Gastrocnemius medialis (tissue), 4 donors: ENCODE data around the gene TENT4B. TPM values are rescaled to one million over a fixed set of nuclear protein-coding genes. Genes with fewer than 3 reads are reported as not detected.
A peak's percentile ranks its signal among the peaks of the same experiment; 100 is the strongest.

Source experiments
- ATAC-seq, 2 donors: fragments of 150-250 bp; one replicate each; pipeline ENCODE4 v1.9.1; 2016
- DNase-seq, 2 donors: peaks; one replicate each; pipeline ENCODE4 v3.0.0-alpha.2; 2019
- H3K27ac ChIP-seq, 4 donors: fragments of 200-600 bp; sonication (generic); 1 replicate in 1 of 4; 2 replicates in 3 of 4; pipeline ENCODE4 v1.5.1; 2016 to 2018; ENCODE audit warnings: mild to moderate bottlenecking in 2 of 4, moderate library complexity in 1 of 4
- H3K27me3 ChIP-seq, 3 donors: fragments of 200-600 bp; sonication (generic) in 2 of 3; 1 replicate in 1 of 3; 2 replicates in 2 of 3; pipeline versions ENCODE4 v1.5.1 to v1.6.0; 2016 to 2019; ENCODE audit warnings: mild to moderate bottlenecking in 1 of 3, moderate library complexity in 1 of 3
- H3K36me3 ChIP-seq, 2 donors: fragments of 200-600 bp; sonication (generic) in 1 of 2; one replicate each; pipeline ENCODE4 v1.5.1; 2017 to 2018
- H3K4me1 ChIP-seq, 2 donors: fragments of 200-600 bp; sonication (generic) in 1 of 2; one replicate each; pipeline ENCODE4 v1.5.1; 2016 to 2017; ENCODE audit warnings: mild to moderate bottlenecking in 2 of 2
- H3K4me3 ChIP-seq, 4 donors: fragments of 200-600 bp; sonication (generic) in 3 of 4; 1 replicate in 1 of 4; 2 replicates in 3 of 4; pipeline ENCODE4 v1.5.1; 2016 to 2019; ENCODE audit warnings: mild to moderate bottlenecking in 2 of 4
- H3K9me3 ChIP-seq, 3 donors: fragments of 200-600 bp; sonication (generic) in 2 of 3; 1 replicate in 1 of 3; 2 replicates in 2 of 3; pipeline ENCODE4 v1.5.1; 2016 to 2019
- POLR2A ChIP-seq, 2 donors: fragments of 450-650 bp; IDR thresholded peaks; one replicate each; pipeline ENCODE4 v1.6.1; 2017; ENCODE audit warnings: antibody characterized with exemption in 2 of 2, mild to moderate bottlenecking in 2 of 2, moderate library complexity in 2 of 2
- in situ Hi-C, 4 donors: fragments of 200-750 bp; cut with MboI; loops; one replicate each; pipeline versions ENCODE4 v1.15.0 to v1.8.0; 2017; ENCODE audit warnings: low sequenced_read_pairs in 4 of 4
- intact Hi-C: fragments of 100-400 bp; cut with DNase I; formaldehyde crosslinking; loops from one replicate; pipeline ENCODE4 v1.15.1; 2023; ENCODE audit warnings: low total_unique reads
- total RNA-seq, 4 donors: library from RNA; depleted of rRNA; stranded (reverse); fragments of >200 nt; gene quantifications; one replicate each; pipeline versions ENCODE4 v1.1.0 to v1.2.3, GENCODE V29; 2016
- TF ChIP-seq, protein P1 (sequence below), 5 experiments: fragments of 450-650 bp in 3 of 5; fragments of 200-600 bp in 2 of 5; sonication (generic) in 2 of 5; IDR thresholded peaks in 4 of 5; conservative IDR thresholded peaks in 1 of 5; 1 replicate in 4 of 5; 2 replicates in 1 of 5; pipeline ENCODE4 v1.5.1; 2016 to 2019; ENCODE audit warnings: antibody characterized with exemption in 5 of 5, mild to moderate bottlenecking in 3 of 5, moderate library complexity in 3 of 5

The TENT4B gene
- total RNA-seq, 4 donors from 2014 or later = 5.7 to 12.2 (median 7.0) TPM

DNA sequence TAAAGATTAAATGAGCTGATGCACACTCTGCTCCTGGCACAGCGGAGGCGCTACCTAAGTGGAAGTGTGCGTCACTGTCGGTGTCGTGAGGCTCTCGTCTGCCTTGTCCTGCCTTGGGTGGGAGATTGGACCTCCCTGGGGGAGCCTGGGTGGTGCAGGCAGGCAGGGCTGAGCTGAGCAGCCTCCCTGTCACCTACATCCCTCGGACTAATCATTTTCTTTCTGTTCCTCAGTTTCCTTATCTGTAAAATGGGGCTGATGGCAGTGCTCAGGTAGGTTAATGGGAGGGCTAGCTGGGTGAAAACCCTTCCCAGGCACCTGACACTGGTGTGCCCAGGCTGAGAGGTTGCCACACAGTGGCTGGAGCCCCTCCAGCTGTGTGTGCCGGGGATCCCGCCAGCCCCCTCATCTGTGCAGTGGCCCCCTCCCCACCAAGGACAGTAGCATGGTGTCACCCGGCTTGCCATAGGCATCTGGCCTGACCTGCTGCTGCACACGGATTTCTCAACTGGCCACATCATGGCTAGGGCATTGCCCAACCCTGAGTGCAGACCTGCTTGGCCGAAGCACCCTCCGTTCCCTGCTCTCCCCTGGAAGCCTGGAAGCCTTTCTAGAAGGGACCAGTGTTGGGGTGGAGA, 117.5 kb downstream of the TENT4B start:
- in situ Hi-C loops = no loop called here
- intact Hi-C loops = no loop called here
- peaks cover 0 to 3% of the 10 kb centered on the region in 2 donors for H3K4me1 ChIP-seq

DNA sequence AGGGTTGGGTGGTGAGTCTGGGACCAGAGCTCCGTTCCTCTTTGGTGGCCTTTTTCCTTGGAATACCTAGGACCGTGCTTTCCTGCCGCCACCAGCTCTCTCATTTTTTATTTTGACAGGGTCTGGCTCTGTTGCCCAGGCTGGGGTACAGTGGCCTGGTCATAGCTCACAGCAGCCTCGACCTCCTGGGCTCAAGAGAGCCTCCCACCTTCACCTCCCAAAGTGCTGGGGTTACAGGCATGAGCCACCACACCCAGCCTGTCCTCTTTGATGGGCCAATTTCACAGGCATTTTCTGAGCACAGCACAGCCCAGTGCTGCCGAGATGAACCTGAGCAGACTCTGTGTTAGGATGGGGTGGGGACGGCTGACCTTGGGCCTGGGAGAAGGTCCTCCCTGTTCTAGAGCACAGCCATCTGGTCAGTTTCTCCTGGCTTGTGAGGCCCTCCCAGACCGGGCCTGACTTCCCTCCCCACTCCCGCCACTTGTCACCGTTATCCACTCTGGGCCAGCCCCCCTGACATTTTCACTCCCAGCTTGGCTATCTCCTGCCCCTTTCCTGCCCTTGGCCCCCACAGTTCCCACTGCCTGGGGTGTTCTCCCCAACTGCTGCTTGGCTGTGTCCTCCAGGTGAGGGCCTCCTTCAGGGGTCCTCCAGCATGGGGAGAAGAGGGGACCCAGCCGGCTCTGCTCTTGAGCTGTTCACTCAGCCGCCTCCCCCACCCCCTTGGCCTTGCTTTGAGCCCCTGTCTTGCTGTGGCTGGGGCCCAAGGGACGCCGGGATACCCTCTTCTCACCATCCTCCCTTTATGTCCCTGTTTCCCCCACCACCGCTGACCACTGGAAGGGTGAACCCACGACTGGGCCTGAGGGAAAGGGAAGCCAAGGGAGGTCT, 118.3 kb downstream of the TENT4B start:
- Histone ChIP-seq H3K36me3 (no peaks in the 10 kb centered on the region), H3K27ac (no peak overlapping the region), H3K4me3 (no peak overlapping the region), H3K27me3 (no peaks in the 10 kb centered on the region), H3K9me3 (no peaks in the 10 kb centered on the region), H3K4me1 (no peaks in the 10 kb centered on the region)
- in situ Hi-C loops = no loop called here
- ATAC-seq (no peak), DNase-seq (peak in 1 of 2 donors; percentile 6)
- intact Hi-C loops = no loop called here
- no peak for TF ChIP-seq POLR2A (IDR thresholded peaks at IDR 0.05)
- TF ChIP-seq, protein P1, sequence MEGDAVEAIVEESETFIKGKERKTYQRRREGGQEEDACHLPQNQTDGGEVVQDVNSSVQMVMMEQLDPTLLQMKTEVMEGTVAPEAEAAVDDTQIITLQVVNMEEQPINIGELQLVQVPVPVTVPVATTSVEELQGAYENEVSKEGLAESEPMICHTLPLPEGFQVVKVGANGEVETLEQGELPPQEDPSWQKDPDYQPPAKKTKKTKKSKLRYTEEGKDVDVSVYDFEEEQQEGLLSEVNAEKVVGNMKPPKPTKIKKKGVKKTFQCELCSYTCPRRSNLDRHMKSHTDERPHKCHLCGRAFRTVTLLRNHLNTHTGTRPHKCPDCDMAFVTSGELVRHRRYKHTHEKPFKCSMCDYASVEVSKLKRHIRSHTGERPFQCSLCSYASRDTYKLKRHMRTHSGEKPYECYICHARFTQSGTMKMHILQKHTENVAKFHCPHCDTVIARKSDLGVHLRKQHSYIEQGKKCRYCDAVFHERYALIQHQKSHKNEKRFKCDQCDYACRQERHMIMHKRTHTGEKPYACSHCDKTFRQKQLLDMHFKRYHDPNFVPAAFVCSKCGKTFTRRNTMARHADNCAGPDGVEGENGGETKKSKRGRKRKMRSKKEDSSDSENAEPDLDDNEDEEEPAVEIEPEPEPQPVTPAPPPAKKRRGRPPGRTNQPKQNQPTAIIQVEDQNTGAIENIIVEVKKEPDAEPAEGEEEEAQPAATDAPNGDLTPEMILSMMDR (IDR thresholded peaks at IDR 0.05 in 4 of 5, conservative IDR thresholded peaks at IDR 0.05 in 1 of 5) = no peak

More for the DNA sequence above, 117.5 kb downstream of the TENT4B start:
- TF ChIP-seq, protein P1 (IDR thresholded peaks at IDR 0.05 in 4 of 5, conservative IDR thresholded peaks at IDR 0.05 in 1 of 5) = no peak
- TF ChIP-seq POLR2A (IDR thresholded peaks at IDR 0.05) = no peak
- H3K36me3 ChIP-seq = no peaks in the 10 kb centered on the region
- DNase-seq = peak in 1 of 2 donors; percentile 18
- no peaks in the 10 kb centered on the region for H3K9me3 ChIP-seq
- H3K27me3 ChIP-seq = no peaks in the 10 kb centered on the region
- H3K27ac ChIP-seq = no peak overlapping the region
- no peak overlapping the region for H3K4me3 ChIP-seq
- no peak for ATAC-seq

DNA sequence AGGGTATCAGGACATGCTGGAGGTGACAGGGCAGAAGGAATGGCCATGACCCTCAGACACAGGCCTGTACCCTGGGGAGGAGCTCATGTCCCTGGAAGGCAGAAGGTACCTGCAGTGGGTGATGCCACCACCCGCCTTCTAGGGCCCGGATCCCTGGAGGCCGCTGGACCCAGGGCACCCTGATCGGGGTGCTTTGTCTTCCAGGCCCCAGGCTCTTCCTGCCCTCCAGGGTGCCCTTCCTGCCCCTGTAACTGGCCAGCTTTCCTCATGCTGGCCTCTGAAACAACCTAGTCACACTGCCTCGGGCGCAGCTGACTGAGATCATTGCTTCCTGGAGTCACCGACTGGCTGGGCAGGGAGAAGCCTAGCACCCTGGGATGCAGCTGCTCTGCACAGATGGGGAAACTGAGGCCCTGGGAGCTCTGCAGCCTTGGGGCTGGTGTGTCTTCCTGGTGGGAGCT, 119.0 kb downstream of the TENT4B start:
- intact Hi-C loops = no loop called here
- no peak overlapping the region for H3K27ac ChIP-seq
- H3K9me3 ChIP-seq = no peaks in the 10 kb centered on the region
- H3K27me3 ChIP-seq = no peaks in the 10 kb centered on the region
- H3K4me3 ChIP-seq = no peak overlapping the region
- peak in 1 of 2 donors; percentile 8 for DNase-seq
- no peak for ATAC-seq
- H3K4me1 ChIP-seq = no peaks in the 10 kb centered on the region
- no peaks in the 10 kb centered on the region for H3K36me3 ChIP-seq
- TF ChIP-seq POLR2A (IDR thresholded peaks at IDR 0.05) = no peak
- TF ChIP-seq, protein P1 (IDR thresholded peaks at IDR 0.05 in 4 of 5, conservative IDR thresholded peaks at IDR 0.05 in 1 of 5) = no peak
- in situ Hi-C loops = no loop called here

DNA sequence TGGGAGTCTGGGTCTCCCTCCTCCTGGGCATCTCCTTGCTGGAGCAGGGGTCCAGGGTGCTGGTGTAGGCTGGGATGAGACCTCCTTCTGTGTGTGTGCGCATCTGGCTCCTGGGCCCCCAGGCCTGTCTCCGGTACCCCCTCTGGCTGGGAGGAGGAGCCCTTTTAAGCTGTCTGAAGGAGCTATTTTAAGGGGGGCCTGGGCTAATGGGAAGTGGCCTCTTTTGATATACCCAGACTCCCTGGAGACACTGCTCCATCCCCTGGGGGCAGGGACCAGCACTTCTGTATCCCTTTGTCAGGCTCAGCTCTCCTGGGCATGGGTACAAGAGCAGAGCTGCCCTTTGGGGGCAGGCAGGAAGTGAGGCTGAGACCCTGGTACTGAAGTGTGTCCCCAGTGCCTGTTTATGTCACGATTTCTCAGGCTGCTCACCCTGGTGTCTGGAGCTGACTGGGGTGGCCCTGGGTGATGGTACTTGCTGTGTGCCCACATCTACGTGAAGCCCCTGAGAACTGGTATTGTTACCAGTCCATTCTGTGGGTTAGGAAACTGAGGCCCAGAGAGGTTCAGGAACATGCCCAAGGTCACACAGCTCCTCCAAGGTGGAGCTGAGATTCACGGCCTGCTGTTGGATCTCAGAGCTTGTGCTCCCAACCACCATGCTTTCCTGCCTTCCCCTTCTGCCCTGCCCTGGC, 119.7 kb downstream of the TENT4B start:
- intact Hi-C loops (no loop called here), in situ Hi-C loops (no loop called here)
- ATAC-seq (no peak), DNase-seq (peak in 1 of 2 donors; percentile 6)
- H3K27me3 ChIP-seq = no peaks in the 10 kb centered on the region
- H3K9me3 ChIP-seq = no peaks in the 10 kb centered on the region
- H3K36me3 ChIP-seq = no peaks in the 10 kb centered on the region
- no peak overlapping the region for H3K4me3 ChIP-seq
- no peak overlapping the region for H3K27ac ChIP-seq
- TF ChIP-seq, protein P1 (IDR thresholded peaks at IDR 0.05 in 4 of 5, conservative IDR thresholded peaks at IDR 0.05 in 1 of 5) = no peak
- no peak for TF ChIP-seq POLR2A (IDR thresholded peaks at IDR 0.05)
- no peaks in the 10 kb centered on the region for H3K4me1 ChIP-seq
